GM12892 (cell line): ENCODE measurements around the gene CDK1.

Source experiments
- POLR2A ChIP-seq: IDR thresholded peaks from 2 replicates; pipeline ENCODE4 v1.6.1; 2011; ENCODE audit warnings: low read depth, low read length, control low read depth
- POLR2AphosphoS5 ChIP-seq: IDR thresholded peaks from 2 replicates; pipeline ENCODE4 v1.6.1; 2011; ENCODE audit warnings: low read depth, low read length, control low read depth

DNA sequence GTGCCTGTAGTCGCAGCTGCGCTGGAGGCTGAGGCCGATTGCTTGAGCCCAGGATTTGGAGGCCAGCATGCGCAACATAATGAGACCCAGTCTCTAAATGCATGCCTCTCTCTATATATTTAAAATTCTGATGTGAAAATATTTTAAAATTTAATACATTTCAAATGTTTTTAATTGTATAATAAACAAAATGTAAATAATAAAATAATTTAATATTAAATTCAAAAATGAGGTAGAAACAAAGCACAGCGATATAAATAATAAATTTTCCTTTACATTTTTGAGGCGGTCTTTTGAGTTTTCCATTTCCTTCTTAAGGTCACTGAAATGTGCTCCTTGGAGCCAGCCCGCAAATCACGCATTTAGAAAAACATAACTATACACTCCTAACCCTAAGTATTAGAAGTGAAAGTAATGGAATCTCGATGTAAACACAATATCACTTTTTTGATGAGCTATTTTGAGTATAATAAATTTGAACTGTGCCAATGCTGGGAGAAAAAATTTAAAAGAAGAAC lies 523 bp upstream of the CDK1 start:
- no peak for TF ChIP-seq POLR2AphosphoS5
- no peak for TF ChIP-seq POLR2A
